Fibroblast of lung (primary cell): ENCODE data around the gene SENP1. TPM values are rescaled to one million over a fixed set of nuclear protein-coding genes. Genes with fewer than 3 reads are reported as not detected.

Experiments used
- DNase-seq, 2 donors: peaks; one replicate each; pipeline versions ENCODE4 v3.0.0 to v3.0.0-alpha.2; 2010; ENCODE audit warnings: low read depth in 2 of 2
- H2AFZ ChIP-seq: 2 replicates; pipeline ENCODE4 v1.5.1; 2012; ENCODE audit warnings: low read length, control low read depth, inconsistent platforms
- H3K27ac ChIP-seq: 2 replicates; pipeline ENCODE4 v1.5.1; 2011; ENCODE audit warnings: low read length, control low read depth; ENCODE audit not compliant: insufficient read depth
- H3K27me3 ChIP-seq: 2 replicates; pipeline ENCODE4 v1.5.1; 2011; ENCODE audit warnings: mild to moderate bottlenecking, low read length; ENCODE audit not compliant: control insufficient read depth, insufficient read depth
- H3K36me3 ChIP-seq: 2 replicates; pipeline ENCODE4 v1.5.1; 2011; ENCODE audit warnings: low read length; ENCODE audit not compliant: control insufficient read depth, insufficient read depth
- H3K4me1 ChIP-seq: 2 replicates; pipeline ENCODE4 v1.5.1; 2011; ENCODE audit warnings: low read length; ENCODE audit not compliant: control insufficient read depth, insufficient read depth; ENCODE audit errors: extremely low read depth
- H3K4me2 ChIP-seq: 2 replicates; pipeline ENCODE4 v1.5.1; 2011; ENCODE audit warnings: low read length, control low read depth; ENCODE audit not compliant: insufficient read depth; ENCODE audit errors: extremely low read depth
- H3K4me3 ChIP-seq, 4 experiments: fragments of 200-600 bp in 1 of 4; sonication (generic) in 1 of 4; replicated peaks in 1 of 4; 2 replicates each; pipeline ENCODE4 v1.5.1; 2011 to 2016; ENCODE audit warnings: low read length in 4 of 4, low read depth in 3 of 4, mild to moderate bottlenecking in 3 of 4, control low read depth in 2 of 4, inconsistent platforms in 1 of 4, mixed read lengths in 1 of 4; ENCODE audit not compliant: insufficient read depth in 1 of 4; ENCODE audit errors: control extremely low read depth in 1 of 4
- H3K79me2 ChIP-seq: 2 replicates; pipeline ENCODE4 v1.5.1; 2012; ENCODE audit warnings: mild to moderate bottlenecking, low read length, inconsistent platforms; ENCODE audit not compliant: control insufficient read depth, insufficient read depth
- H3K9ac ChIP-seq: 2 replicates; pipeline ENCODE4 v1.5.1; 2011; ENCODE audit warnings: mild to moderate bottlenecking, low read length, control low read depth; ENCODE audit not compliant: insufficient read depth
- H3K9me3 ChIP-seq: 2 replicates; pipeline ENCODE4 v1.5.1; 2012; ENCODE audit warnings: low read depth, low read length; ENCODE audit not compliant: control insufficient read depth, insufficient read depth
- H4K20me1 ChIP-seq: 2 replicates; pipeline ENCODE4 v1.5.1; 2011; ENCODE audit warnings: low read length; ENCODE audit not compliant: control insufficient read depth, insufficient read depth; ENCODE audit errors: extremely low read depth
- CTCF ChIP-seq, 2 donors: IDR thresholded peaks in 1 of 2; conservative IDR thresholded peaks in 1 of 2; 1 replicate in 1 of 2; 2 replicates in 1 of 2; pipeline ENCODE4 v1.5.1; 2011 to 2012; ENCODE audit warnings: low read length in 2 of 2, control low read depth in 1 of 2, inconsistent platforms in 1 of 2, low read depth in 1 of 2, mild to moderate bottlenecking in 1 of 2
- EZH2 ChIP-seq: IDR thresholded peaks from 2 replicates; pipeline ENCODE4 v1.5.1; 2012; ENCODE audit warnings: low read length, control low read depth, mild to moderate bottlenecking; ENCODE audit errors: missing control alignments
- polyA plus RNA-seq, 2 donors: library from polyadenylated mRNA; depleted of rRNA in 1 of 2; stranded (reverse) in 1 of 2; unstranded in 1 of 2; fragments of >200 nt; gene quantifications; 2 replicates each; pipeline ENCODE4 v1.2.1, GENCODE V29; 2011 to 2012; ENCODE audit warnings: missing spikeins in 1 of 2
- total RNA-seq: library from RNA; depleted of rRNA; stranded (reverse); fragments of >200 nt; gene quantifications from 2 replicates; pipeline ENCODE4 v1.2.1, GENCODE V29; 2014

SENP1 gene
- total and polyA plus RNA-seq, 2 donors (not counting 1 experiment from before 2014, with no cell fraction given) = 14.7 to 17.9 TPM

DNA sequence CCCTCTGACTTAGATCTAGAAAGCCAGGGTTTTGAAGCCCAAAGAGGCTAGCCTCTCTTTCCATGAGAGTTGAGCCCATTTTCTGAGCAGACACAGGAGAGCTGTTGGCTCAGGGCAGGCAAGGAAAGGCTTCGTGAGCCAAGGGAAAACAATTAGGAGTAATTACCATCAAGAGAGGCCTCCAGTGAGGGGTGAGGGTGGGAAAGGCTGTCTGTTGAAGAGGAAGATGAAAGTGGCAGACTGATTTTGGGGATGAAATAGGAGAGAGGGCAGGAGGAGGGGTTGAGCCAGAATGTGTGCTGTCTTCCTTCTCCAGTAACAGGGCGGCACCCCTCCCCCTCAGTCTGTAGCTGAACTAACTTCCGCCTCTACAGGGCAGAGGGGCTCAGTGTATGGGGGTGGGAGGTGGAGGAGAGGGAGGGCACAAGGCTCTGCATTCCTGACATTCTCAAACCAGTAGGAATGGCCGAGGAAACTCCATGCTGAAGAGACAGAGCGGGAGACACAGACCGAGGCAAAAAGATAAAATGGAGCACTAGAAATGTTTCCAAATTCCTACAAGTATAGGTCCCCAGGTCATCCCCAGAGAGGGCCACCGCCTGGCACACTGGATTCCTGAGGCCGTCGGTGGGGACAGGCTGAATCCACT lies 68.5 kb downstream of the SENP1 start:
- no peaks in the 10 kb centered on the region for H3K79me2 ChIP-seq
- no peaks in the 10 kb centered on the region for H3K27me3 ChIP-seq
- H3K4me1 ChIP-seq = peaks cover 2% of the 10 kb centered on the region
- H3K27ac ChIP-seq = no peak overlapping the region
- no peak overlapping the region for H3K4me3 ChIP-seq
- no peak for TF ChIP-seq EZH2
- no peak for TF ChIP-seq CTCF (conservative IDR thresholded peaks at IDR 0.05 in 1 of 2, IDR thresholded peaks at IDR 0.05 in 1 of 2; ENCODE audit: low read depth in 1 of 2, low read length in 2 of 2)
- H2AFZ ChIP-seq = peak overlapping the region; percentile 67
- DNase-seq = peak; percentile 17 to 60
- no peaks in the 10 kb centered on the region for H3K9me3 ChIP-seq
- no peak overlapping the region for H3K9ac ChIP-seq
- H4K20me1 ChIP-seq = no peaks in the 10 kb centered on the region
- H3K4me2 ChIP-seq = no peak overlapping the region
- H3K36me3 ChIP-seq = no peaks in the 10 kb centered on the region

DNA sequence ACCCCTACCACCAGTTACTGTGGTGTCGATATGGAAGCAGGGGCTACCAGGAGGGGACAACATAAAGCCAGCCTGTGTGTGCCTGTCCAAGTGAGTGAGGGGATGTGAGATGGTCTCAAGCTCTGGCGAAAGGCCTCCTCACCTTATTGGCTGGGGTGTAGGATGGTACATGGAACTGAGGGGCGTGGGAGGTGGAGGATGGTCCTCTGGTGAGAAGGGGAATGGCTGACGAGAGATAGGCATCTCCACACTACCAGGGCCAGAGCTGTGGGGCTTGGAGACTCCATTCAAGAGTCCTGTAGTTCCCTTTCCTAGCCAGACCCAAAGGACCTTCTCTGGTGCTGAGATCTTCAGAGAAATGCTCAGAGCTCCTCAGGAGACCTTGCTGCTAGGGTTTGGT lies 69.1 kb downstream of the SENP1 start:
- H3K36me3 ChIP-seq = no peaks in the 10 kb centered on the region
- TF ChIP-seq CTCF (conservative IDR thresholded peaks at IDR 0.05 in 1 of 2, IDR thresholded peaks at IDR 0.05 in 1 of 2; ENCODE audit: low read depth in 1 of 2, low read length in 2 of 2) (no peak), EZH2 (no peak)
- H3K4me1 ChIP-seq = peaks cover 2% of the 10 kb centered on the region
- H3K27ac ChIP-seq = no peak overlapping the region
- H3K4me2 ChIP-seq = no peak overlapping the region
- no peaks in the 10 kb centered on the region for H3K79me2 ChIP-seq
- peak overlapping the region; percentile 67 for H2AFZ ChIP-seq
- no peaks in the 10 kb centered on the region for H3K27me3 ChIP-seq
- no peaks in the 10 kb centered on the region for H4K20me1 ChIP-seq
- H3K4me3 ChIP-seq = no peak overlapping the region
- DNase-seq = no peak
- no peaks in the 10 kb centered on the region for H3K9me3 ChIP-seq
- no peak overlapping the region for H3K9ac ChIP-seq

DNA sequence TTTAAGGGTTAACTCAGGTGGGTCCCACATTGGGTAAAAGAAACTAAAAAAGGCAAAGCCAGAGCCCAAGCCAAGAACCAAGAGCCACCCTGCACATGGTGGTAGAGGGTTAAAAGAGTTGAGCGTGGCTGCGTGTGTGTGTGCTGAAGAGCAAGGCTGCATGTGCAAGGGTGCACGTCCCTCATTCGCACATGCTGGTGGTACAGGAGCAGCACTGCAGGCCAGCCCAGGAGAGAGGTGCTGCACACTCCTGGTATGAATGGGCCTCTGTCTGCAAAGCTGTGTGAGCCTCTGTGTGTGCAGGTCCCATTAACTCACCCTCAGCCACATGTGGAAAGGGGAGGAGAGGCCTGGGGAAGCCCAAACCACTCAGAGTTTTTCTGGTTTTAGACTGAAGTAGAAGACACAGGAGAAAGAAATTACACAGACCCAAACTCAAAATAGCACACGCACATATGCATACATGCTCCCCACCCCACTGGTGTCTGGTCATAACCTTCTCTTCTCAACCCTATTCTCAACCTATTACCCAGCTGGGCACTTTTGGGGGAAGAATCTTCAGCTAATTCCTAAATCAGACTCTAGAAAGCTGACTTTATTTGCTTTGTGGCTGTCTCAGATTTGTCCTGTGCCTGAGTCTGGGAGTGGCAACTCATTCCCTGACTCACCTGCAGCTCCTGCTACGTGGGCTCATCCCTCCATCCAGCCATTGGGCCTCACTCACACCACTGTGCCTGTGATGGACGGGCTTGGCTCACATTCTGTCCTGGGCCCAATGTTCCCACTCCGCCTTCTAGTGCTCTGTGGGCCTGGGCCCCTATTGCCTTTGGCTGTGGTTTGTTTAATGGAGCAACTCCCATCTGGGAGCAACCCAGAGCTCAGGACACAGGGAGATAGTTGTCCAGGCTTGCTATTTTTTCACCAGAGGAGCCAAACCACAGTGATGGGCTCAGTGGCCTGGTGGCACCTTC lies 70.8 kb downstream of the SENP1 start:
- Histone ChIP-seq H3K36me3 (no peaks in the 10 kb centered on the region), H3K79me2 (no peaks in the 10 kb centered on the region), H2AFZ (no peak overlapping the region), H3K9ac (no peak overlapping the region), H4K20me1 (no peaks in the 10 kb centered on the region), H3K4me2 (no peak overlapping the region), H3K4me3 (no peak overlapping the region), H3K9me3 (no peaks in the 10 kb centered on the region), H3K4me1 (peaks cover 2% of the 10 kb centered on the region), H3K27me3 (peaks cover 5% of the 10 kb centered on the region), H3K27ac (no peak overlapping the region)
- TF ChIP-seq CTCF (conservative IDR thresholded peaks at IDR 0.05 in 1 of 2, IDR thresholded peaks at IDR 0.05 in 1 of 2; ENCODE audit: low read depth in 1 of 2, low read length in 2 of 2) = no peak
- TF ChIP-seq EZH2 = no peak
- no peak for DNase-seq
